ENCODE results near the gene UFM1. TPM values are rescaled to one million over a fixed set of nuclear protein-coding genes. Genes with fewer than 3 reads are reported as not detected.
A peak's percentile ranks its signal among the peaks of the same experiment; 100 is the strongest.

Gene UFM1
- total and polyA plus RNA-seq, 2 of the 13 experiments (the other 11 are each of a cell fraction or from before 2014, with no cell fraction given), result 42.6 to 47.0 TPM

DNA sequence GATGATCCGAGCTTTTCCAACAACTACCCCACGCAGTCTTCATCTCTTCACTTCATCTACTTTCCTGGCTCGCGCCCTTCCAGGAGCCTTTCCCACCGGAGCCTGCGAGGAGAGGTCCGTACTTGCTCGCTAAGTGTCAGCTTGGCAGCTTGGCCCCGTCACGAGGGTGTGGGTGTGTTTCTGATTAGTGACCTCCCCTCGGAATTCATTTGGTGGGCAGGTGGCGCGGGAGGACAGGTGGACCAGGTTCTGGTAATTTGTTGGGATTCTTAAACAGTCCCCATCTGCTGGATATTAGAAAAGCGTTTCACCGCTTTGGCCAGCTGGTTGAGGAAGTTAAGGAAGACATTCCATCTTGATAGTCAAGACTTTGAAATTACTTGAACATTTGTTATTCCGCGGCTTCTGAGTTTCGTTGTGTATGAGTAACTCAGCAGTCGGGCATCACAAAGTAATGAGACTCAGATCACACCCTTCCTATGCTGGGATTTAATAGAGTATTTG lies 515 bp downstream of the UFM1 start (continued):
- TF ChIP-seq, protein P1, sequence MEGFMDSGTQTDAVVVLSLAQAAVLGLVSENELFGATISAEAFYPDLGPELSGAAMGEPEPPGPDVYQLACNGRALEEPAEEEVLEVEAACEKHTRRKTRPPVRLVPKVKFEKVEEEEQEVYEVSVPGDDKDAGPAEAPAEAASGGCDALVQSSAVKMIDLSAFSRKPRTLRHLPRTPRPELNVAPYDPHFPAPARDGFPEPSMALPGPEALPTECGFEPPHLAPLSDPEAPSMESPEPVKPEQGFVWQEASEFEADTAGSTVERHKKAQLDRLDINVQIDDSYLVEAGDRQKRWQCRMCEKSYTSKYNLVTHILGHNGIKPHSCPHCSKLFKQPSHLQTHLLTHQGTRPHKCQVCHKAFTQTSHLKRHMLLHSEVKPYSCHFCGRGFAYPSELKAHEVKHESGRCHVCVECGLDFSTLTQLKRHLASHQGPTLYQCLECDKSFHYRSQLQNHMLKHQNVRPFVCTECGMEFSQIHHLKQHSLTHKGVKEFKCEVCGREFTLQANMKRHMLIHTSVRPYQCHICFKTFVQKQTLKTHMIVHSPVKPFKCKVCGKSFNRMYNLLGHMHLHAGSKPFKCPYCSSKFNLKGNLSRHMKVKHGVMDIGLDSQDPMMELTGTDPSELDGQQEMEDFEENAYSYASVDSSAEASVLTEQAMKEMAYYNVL (CRISPR knock-in tag; IDR thresholded peaks at IDR 0.05; ENCODE audit: borderline replicate concordance), result no peak
- TF ChIP-seq XBP1 (CRISPR knock-in tag; IDR thresholded peaks at IDR 0.05), result no peak; the same call in 1 of the 2 replicates
- TF ChIP-seq CAMTA2 (CRISPR knock-in tag; IDR thresholded peaks at IDR 0.05; ENCODE audit: borderline replicate concordance), result no peak
- no peak for TF ChIP-seq ESRRA (CRISPR knock-in tag; IDR thresholded peaks at IDR 0.05; ENCODE audit: low read depth)
- 0 out of 2 replicates have a peak, but pooled peaks have one; percentile 6 for TF ChIP-seq KLF6 (CRISPR knock-in tag; IDR thresholded peaks at IDR 0.05)
- no peak for TF ChIP-seq RNF2 (conservative IDR thresholded peaks at IDR 0.05; ENCODE audit: low read depth)
- no peak for TF ChIP-seq GTF3A (CRISPR knock-in tag; conservative IDR thresholded peaks at IDR 0.05)
- 0 out of 2 replicates have a peak, but pooled peaks have one; percentile 16 for TF ChIP-seq BORCS8-MEF2B (CRISPR knock-in tag; IDR thresholded peaks at IDR 0.05)
- no peak for TF ChIP-seq NR2F1 (CRISPR knock-in tag; IDR thresholded peaks at IDR 0.05)
- TF ChIP-seq ZNF292 (CRISPR knock-in tag; IDR thresholded peaks at IDR 0.05; ENCODE audit: borderline replicate concordance, low read depth), result no peak
- no peak for TF ChIP-seq HOXA3 (CRISPR knock-in tag; IDR thresholded peaks at IDR 0.05)
- no peak for TF ChIP-seq ELF4 (CRISPR knock-in tag; IDR thresholded peaks at IDR 0.05; ENCODE audit: borderline replicate concordance)
- TF ChIP-seq ZNF143 (CRISPR knock-in tag; IDR thresholded peaks at IDR 0.05), result no peak
- TF ChIP-seq ZC3H13 (CRISPR knock-in tag; IDR thresholded peaks at IDR 0.05), result no peak
- no peak for TF ChIP-seq ZNF891 (CRISPR knock-in tag; IDR thresholded peaks at IDR 0.05)
- TF ChIP-seq POLR2A (IDR thresholded peaks at IDR 0.05; ENCODE audit: insufficient read depth in 1 of 2, low read depth in 2 of 2, low read length in 2 of 2), result peak in 1 of 2 experiments; percentile 60; a peak in 1 of 4 replicates
- TF ChIP-seq ZSCAN25 (CRISPR knock-in tag; IDR thresholded peaks at IDR 0.05), result 0 out of 2 replicates have a peak, but pooled peaks have one; percentile 12
- TF ChIP-seq SRY (CRISPR knock-in tag; IDR thresholded peaks at IDR 0.05), result no peak; the same call in 1 of the 2 replicates
- TF ChIP-seq, protein P2, sequence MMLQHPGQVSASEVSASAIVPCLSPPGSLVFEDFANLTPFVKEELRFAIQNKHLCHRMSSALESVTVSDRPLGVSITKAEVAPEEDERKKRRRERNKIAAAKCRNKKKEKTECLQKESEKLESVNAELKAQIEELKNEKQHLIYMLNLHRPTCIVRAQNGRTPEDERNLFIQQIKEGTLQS (CRISPR knock-in tag; IDR thresholded peaks at IDR 0.05), result no peak
- no peak for TF ChIP-seq JUN (CRISPR knock-in tag; IDR thresholded peaks at IDR 0.05)
- TF ChIP-seq, protein P3, sequence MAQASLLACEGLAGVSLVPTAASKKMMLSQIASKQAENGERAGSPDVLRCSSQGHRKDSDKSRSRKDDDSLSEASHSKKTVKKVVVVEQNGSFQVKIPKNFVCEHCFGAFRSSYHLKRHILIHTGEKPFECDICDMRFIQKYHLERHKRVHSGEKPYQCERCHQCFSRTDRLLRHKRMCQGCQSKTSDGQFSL (CRISPR knock-in tag; IDR thresholded peaks at IDR 0.05), result no peak
- no peak for TF ChIP-seq HHEX (CRISPR knock-in tag; IDR thresholded peaks at IDR 0.05)
- TF ChIP-seq, protein P4, sequence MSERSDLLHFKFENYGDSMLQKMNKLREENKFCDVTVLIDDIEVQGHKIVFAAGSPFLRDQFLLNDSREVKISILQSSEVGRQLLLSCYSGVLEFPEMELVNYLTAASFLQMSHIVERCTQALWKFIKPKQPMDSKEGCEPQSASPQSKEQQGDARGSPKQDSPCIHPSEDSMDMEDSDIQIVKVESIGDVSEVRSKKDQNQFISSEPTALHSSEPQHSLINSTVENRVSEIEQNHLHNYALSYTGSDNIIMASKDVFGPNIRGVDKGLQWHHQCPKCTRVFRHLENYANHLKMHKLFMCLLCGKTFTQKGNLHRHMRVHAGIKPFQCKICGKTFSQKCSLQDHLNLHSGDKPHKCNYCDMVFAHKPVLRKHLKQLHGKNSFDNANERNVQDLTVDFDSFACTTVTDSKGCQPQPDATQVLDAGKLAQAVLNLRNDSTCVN (CRISPR knock-in tag; IDR thresholded peaks at IDR 0.05; ENCODE audit: borderline replicate concordance), result no peak
- TF ChIP-seq, protein P5, sequence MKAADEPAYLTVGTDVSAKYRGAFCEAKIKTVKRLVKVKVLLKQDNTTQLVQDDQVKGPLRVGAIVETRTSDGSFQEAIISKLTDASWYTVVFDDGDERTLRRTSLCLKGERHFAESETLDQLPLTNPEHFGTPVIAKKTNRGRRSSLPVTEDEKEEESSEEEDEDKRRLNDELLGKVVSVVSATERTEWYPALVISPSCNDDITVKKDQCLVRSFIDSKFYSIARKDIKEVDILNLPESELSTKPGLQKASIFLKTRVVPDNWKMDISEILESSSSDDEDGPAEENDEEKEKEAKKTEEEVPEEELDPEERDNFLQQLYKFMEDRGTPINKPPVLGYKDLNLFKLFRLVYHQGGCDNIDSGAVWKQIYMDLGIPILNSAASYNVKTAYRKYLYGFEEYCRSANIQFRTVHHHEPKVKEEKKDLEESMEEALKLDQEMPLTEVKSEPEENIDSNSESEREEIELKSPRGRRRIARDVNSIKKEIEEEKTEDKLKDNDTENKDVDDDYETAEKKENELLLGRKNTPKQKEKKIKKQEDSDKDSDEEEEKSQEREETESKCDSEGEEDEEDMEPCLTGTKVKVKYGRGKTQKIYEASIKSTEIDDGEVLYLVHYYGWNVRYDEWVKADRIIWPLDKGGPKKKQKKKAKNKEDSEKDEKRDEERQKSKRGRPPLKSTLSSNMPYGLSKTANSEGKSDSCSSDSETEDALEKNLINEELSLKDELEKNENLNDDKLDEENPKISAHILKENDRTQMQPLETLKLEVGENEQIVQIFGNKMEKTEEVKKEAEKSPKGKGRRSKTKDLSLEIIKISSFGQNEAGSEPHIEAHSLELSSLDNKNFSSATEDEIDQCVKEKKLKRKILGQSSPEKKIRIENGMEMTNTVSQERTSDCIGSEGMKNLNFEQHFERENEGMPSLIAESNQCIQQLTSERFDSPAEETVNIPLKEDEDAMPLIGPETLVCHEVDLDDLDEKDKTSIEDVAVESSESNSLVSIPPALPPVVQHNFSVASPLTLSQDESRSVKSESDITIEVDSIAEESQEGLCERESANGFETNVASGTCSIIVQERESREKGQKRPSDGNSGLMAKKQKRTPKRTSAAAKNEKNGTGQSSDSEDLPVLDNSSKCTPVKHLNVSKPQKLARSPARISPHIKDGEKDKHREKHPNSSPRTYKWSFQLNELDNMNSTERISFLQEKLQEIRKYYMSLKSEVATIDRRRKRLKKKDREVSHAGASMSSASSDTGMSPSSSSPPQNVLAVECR (CRISPR knock-in tag; IDR thresholded peaks at IDR 0.05; ENCODE audit: borderline replicate concordance), result 0 out of 2 replicates have a peak, but pooled peaks have one; percentile 24

Measured in HepG2 (cell line).